ENCODE data around the gene GRIK2. TPM values are rescaled to one million over a fixed set of nuclear protein-coding genes. Genes with fewer than 3 reads are reported as not detected.

The GRIK2 gene
- total and polyA plus RNA-seq, 2 of the 4 experiments (the other 2 are of a cell fraction) = 8.2 to 15.2 TPM

DNA sequence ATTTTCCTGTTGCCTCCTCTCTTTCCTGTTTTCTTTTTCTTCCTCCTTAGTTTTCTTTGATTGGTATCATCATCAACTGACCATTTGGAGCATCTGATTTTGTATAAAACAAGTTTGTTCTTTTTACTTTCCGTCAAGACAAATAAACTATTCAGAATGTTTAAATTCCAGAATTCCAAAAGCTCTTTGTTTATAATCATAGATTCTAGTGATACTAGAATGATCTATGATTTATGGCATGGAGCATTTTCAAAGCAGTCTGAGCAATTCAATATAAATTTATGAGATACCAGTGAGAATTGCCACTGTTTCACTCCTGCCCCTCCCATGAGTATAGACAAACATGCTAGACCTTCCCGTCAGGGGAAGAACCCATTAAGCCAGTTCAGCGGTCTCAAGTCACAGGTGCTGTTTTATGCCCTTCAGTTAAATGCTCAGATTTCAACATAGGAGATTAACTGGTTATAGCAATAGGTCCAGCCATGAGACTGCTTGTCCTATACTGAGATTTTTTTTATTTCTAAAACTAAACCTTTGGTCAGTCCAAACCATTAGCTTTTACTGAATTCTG lies 60.7 kb downstream of the GRIK2 start:
- Histone ChIP-seq H3K23ac (ENCODE audit: low read depth, low read length) (0 out of 2 replicates have a peak overlapping the region, but pooled peaks have one; percentile 34), H3K14ac (replicated peaks; ENCODE audit: low read depth, low read length) (peak overlapping the region; percentile 37; the same call in 1 of the 2 replicates), H2AFZ (replicated peaks; ENCODE audit: low read length, poor library complexity) (no peak overlapping the region), H3K4me2 (ENCODE audit: low read depth, low read length) (peak overlapping the region; percentile 52; the same call in 1 of the 2 replicates), H3K9me1 (ENCODE audit: insufficient read depth, low read length) (peaks cover 3% of the 10 kb centered on the region; the same call in 1 of the 2 replicates), H3K4ac (ENCODE audit: low read depth, low read length) (no peak overlapping the region), H3K4me1 (ENCODE audit: control insufficient read depth, insufficient read depth, low read length) (peaks cover 7% of the 10 kb centered on the region; the same call in 1 of the 2 replicates), H2BK120ac (ENCODE audit: low read depth, low read length) (no peak overlapping the region), H3K36me3 (ENCODE audit: control insufficient read depth, insufficient read depth, low read length) (no peaks in the 10 kb centered on the region), H2AK9ac (replicated peaks; ENCODE audit: low read depth, low read length, poor library complexity) (no peak overlapping the region), H2BK20ac (ENCODE audit: low read depth, low read length) (no peak overlapping the region), H3K9ac (ENCODE audit: low read depth, low read length) (no peak overlapping the region), H2BK15ac (ENCODE audit: low read depth, low read length) (no peak overlapping the region), H2AK5ac (ENCODE audit: low read depth, low read length) (no peak overlapping the region), H4K20me1 (ENCODE audit: insufficient read depth, low read length) (no peaks in the 10 kb centered on the region), H4K91ac (ENCODE audit: insufficient read depth, low read depth, low read length) (no peak overlapping the region), H3K79me1 (ENCODE audit: low read depth in 1 of 2, low read length in 2 of 2) (no peaks in the 10 kb centered on the region), H4K5ac (ENCODE audit: low read depth, low read length) (no peak overlapping the region; the same call in 1 of the 2 replicates), H4K8ac (ENCODE audit: low read depth in 2 of 2, low read length in 2 of 2) (no peak overlapping the region), H2BK5ac (ENCODE audit: low read depth, low read length, poor library complexity, severe bottlenecking) (no peak overlapping the region), H3K27ac (ENCODE audit: insufficient read depth, low read length) (no peak overlapping the region), H3K9me3 (ENCODE audit: control insufficient read depth, insufficient read depth, low read length) (no peaks in the 10 kb centered on the region), H3K4me3 (ENCODE audit: insufficient read depth, low read depth, low read length) (no peak overlapping the region), H3K56ac (ENCODE audit: extremely low read depth, insufficient read depth, low read length) (no peak overlapping the region), H3K18ac (ENCODE audit: low read depth, low read length) (no peak overlapping the region; the same call in 1 of the 2 replicates), H3K27me3 (ENCODE audit: control insufficient read depth, insufficient read depth, low read length) (no peaks in the 10 kb centered on the region)
- in situ Hi-C loops (cut with MboI; ENCODE audit: low sequenced_read_pairs) (no loop called here), intact Hi-C loops (cut with micrococcal nuclease) (no loop called here), dilution Hi-C loops (cut with HindIII; ENCODE audit: low sequenced_read_pairs, unreplicated experiment) (no loop called here)
- ATAC-seq (ENCODE audit: low read depth) (peak; percentile 56), DNase-seq (peak; percentile 30)
- WGBS, 2 experiments (ENCODE audit: extremely low coverage in 2 of 2, insufficient read length in 1 of 2) = 0% methylated on average over 1 of the region's 3 CpGs; no CpG with 5 or more reads in 1 of the 2 experiments
- BruUV-seq (replicated peaks) = no TSS peak
- POLR2A ChIA-PET (ENCODE audit: unreplicated experiment) = no interaction called here
- CTCF ChIA-PET = no interaction called here
- no peak for TF ChIP-seq MXI1 (IDR thresholded peaks at IDR 0.05; ENCODE audit: borderline replicate concordance, low read depth, low read length)
- TF ChIP-seq FOS (IDR thresholded peaks at IDR 0.05; ENCODE audit: low read depth, low read length) = no peak
- TF ChIP-seq BHLHE40 (IDR thresholded peaks at IDR 0.05; ENCODE audit: low read depth, low read length) = no peak
- no peak for TF ChIP-seq SMC3 (IDR thresholded peaks at IDR 0.05; ENCODE audit: low read depth, low read length)
- no peak for TF ChIP-seq RFX5 (IDR thresholded peaks at IDR 0.05; ENCODE audit: low read depth, low read length)
- TF ChIP-seq POLR2A (IDR thresholded peaks at IDR 0.05; ENCODE audit: low read depth, low read length) = no peak
- TF ChIP-seq NFE2L2 (IDR thresholded peaks at IDR 0.05; ENCODE audit: low read depth, low read length) = no peak
- no peak for TF ChIP-seq CEBPB (IDR thresholded peaks at IDR 0.05; ENCODE audit: low read depth, low read length)
- TF ChIP-seq RAD21 (IDR thresholded peaks at IDR 0.05; ENCODE audit: low read length) = no peak
- TF ChIP-seq RCOR1 (IDR thresholded peaks at IDR 0.05; ENCODE audit: insufficient replicate concordance, low read length) = no peak
- TF ChIP-seq, protein P1, sequence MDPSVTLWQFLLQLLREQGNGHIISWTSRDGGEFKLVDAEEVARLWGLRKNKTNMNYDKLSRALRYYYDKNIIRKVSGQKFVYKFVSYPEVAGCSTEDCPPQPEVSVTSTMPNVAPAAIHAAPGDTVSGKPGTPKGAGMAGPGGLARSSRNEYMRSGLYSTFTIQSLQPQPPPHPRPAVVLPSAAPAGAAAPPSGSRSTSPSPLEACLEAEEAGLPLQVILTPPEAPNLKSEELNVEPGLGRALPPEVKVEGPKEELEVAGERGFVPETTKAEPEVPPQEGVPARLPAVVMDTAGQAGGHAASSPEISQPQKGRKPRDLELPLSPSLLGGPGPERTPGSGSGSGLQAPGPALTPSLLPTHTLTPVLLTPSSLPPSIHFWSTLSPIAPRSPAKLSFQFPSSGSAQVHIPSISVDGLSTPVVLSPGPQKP (IDR thresholded peaks at IDR 0.05; ENCODE audit: borderline replicate concordance, low read depth, low read length) = no peak
- TF ChIP-seq, protein P2, sequence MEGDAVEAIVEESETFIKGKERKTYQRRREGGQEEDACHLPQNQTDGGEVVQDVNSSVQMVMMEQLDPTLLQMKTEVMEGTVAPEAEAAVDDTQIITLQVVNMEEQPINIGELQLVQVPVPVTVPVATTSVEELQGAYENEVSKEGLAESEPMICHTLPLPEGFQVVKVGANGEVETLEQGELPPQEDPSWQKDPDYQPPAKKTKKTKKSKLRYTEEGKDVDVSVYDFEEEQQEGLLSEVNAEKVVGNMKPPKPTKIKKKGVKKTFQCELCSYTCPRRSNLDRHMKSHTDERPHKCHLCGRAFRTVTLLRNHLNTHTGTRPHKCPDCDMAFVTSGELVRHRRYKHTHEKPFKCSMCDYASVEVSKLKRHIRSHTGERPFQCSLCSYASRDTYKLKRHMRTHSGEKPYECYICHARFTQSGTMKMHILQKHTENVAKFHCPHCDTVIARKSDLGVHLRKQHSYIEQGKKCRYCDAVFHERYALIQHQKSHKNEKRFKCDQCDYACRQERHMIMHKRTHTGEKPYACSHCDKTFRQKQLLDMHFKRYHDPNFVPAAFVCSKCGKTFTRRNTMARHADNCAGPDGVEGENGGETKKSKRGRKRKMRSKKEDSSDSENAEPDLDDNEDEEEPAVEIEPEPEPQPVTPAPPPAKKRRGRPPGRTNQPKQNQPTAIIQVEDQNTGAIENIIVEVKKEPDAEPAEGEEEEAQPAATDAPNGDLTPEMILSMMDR (conservative IDR thresholded peaks at IDR 0.05; ENCODE audit: low read depth, low read length) = no peak
- no peak for TF ChIP-seq MAZ (IDR thresholded peaks at IDR 0.05; ENCODE audit: borderline replicate concordance, low read depth, low read length)
- TF ChIP-seq CHD1 (IDR thresholded peaks at IDR 0.05; ENCODE audit: low read depth, low read length) = no peak
- TF ChIP-seq, protein P3, sequence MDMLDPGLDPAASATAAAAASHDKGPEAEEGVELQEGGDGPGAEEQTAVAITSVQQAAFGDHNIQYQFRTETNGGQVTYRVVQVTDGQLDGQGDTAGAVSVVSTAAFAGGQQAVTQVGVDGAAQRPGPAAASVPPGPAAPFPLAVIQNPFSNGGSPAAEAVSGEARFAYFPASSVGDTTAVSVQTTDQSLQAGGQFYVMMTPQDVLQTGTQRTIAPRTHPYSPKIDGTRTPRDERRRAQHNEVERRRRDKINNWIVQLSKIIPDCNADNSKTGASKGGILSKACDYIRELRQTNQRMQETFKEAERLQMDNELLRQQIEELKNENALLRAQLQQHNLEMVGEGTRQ (IDR thresholded peaks at IDR 0.05; ENCODE audit: low read depth, low read length) = no peak
- TF ChIP-seq MAFK (IDR thresholded peaks at IDR 0.05; ENCODE audit: low read depth, low read length) = no peak

Data from IMR-90 (cell line).